NCI-H146 treated with DMSO at 0.1 percent for 48 hours (cell line): ENCODE data around the gene YY1.
"Not testable (repeated sequence)": the region's sequence is repeated elsewhere in the genome, so short reads cannot be mapped to it uniquely, and the experiment has no call there.

Experiments used
- DNase-seq: peaks from one replicate; lab custom pipeline; 2025; ENCODE audit not compliant: unreplicated experiment; lab: John Stamatoyannopoulos, UW

The YY1 gene

GRCh38 chr14:100295376-100296105, 56.6 kb downstream of the YY1 start:
- no peak for DNase-seq

GRCh38 chr14:100296106-100296651, 57.2 kb downstream of the YY1 start:
- DNase-seq: no peak

- not testable (repeated sequence) for DNase-seq
These were observed 57.8 kb downstream of the YY1 start for GRCh38 chr14:100296729-100297128.

DNA sequence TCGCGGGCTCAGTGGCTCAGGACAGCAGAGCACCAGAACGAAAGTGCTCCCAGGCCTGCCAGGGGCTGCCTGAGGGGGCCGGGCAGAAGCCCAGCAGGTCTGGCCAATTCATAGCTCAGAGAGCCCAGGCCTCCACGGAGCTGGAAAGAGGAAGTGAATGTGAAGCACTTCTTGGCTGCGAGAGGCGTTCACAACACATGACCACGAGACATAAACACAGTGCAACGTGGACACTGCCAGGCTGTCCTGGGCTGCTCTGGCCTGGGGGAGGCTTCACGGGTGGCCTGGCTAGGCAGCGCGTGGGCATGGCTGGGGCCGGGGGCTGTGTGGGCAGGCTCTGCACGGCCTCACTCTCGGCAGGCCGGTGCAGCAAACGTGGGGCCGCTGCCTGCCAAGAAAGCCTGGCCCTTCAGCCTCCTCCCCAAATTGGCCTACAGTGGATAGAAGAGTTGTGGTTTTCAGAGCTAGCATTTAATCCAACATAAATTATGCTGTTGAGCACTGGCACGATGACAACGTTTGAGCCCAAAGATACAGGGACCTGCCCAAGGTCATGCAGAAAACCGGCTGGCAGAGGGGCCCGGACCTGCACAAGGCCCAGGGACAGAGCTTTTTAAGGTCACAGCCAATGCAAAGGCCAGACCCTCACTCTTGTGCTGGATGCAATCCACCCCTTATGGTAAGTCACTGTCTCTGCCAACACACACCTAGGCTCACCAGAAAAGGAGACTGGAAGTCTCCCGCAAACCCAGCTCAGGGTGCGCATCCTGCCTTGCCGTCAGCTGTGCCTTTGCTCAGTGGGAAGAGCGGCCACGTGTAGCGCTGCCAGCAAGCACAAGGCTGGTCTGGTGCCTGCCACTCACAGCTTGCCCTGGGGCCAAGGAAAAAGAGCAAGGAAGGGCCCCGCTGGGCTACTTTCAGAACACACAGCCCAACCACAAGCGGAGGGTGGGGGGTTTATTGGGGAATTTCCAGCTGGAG, 58.7 kb downstream of the YY1 start:
- DNase-seq: no peak

GRCh38 chr14:100298551-100299237, 59.8 kb downstream of the YY1 start:
- no peak for DNase-seq

DNA sequence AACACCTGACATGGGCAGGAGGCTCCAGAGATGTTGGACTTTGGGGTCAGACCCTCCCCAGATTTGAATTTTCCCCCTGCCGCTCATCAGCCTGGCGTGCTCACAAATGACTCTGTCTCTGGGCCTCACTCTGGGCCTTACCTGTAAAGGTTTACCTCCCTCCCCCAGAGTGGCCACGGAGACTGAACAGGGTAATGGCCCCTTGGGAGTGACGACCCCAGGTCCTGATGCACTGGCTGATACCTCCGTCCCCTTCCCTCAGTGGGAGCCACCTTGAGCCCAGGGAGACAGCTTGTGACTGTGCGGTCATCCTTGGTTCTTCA, 60.3 kb downstream of the YY1 start:
- DNase-seq: no peak

- DNase-seq: no peak
These were observed 63.7 kb downstream of the YY1 start for GRCh38 chr14:100302616-100303015.

- no peak for DNase-seq
These were observed 64.2 kb downstream of the YY1 start for GRCh38 chr14:100303179-100303578.

GRCh38 chr14:100303925-100304324, 65.0 kb downstream of the YY1 start:
- DNase-seq: no peak

GRCh38 chr14:100304825-100305323, 65.9 kb downstream of the YY1 start:
- DNase-seq: peak; percentile 47

DNA sequence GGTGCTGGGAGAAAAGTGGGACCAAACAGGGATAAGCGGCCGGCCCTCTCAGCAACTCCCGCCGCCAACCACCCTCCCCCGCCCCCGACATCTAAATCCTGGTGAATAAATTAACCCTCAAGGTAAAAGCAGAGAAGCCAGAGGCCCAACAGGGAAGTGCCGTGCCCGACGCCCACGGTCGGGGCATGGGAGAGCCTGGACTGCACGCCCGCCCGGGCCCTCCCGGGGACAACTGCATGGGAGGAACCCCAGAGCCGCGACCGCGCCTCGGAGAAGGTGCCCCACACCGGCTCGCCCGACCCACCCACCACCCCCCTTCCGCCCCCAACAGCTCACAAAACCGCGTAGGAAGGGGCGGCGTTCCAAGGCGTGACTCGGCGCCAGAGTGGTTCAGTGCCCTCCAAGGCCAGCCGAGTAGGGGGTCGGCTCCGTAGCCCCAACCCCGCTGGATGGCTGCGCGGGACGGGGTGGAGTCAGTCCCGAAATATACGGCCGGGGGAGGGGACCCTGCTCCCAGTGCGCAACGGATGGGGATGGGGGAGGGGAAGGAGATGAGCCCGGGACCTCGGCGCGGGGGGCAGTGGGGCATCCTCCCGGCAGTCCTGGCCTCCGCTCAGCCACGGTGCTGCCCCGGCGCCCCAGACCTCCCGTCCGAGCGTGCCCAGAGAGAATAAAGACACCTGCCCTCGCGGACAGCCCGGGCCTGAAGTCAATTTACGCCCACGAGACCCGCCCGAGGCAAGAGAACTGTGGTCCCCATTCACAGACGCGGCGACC, 66.6 kb downstream of the YY1 start:
- DNase-seq: no peak

- DNase-seq: peak; percentile 72
These were observed 67.4 kb downstream of the YY1 start, which contains the start of gene SLC25A29 for GRCh38 chr14:100306101-100306997. Gene SLC25A29, minus strand, starts transcription at chr14:100306444. Its CDS starts 212 bp downstream, at chr14:100306232.

GRCh38 chr14:100306998-100307765, 68.2 kb downstream of the YY1 start:
- no peak for DNase-seq

GRCh38 chr14:100307766-100308426, 69.0 kb downstream of the YY1 start:
- DNase-seq: no peak

DNA sequence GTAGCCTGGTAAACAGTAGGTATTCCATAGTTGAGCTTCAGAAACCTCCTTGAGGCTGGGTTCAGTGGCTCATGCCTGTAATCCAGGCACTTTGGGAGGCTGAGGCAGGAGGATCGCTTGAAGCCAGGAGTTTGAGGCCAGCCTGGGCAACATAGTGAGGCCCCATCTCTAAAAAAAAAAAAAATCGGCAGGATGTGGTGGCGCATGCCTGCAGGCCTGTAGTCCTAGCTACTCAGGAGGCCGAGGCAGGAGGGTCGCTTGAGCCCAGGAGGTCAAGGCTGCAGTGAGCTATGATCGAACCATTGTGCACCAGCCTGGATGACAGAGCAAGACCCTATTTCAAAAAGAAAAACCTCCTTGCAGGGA, 69.5 kb downstream of the YY1 start:
- DNase-seq: not testable (repeated sequence)

- DNase-seq: no peak
These were observed 70.2 kb downstream of the YY1 start for GRCh38 chr14:100309028-100309737.

- not testable (repeated sequence) for DNase-seq
These were observed 73.3 kb downstream of the YY1 start for GRCh38 chr14:100312110-100312876.
